Glomerular visceral epithelial cell (primary cell): ENCODE results near the gene S100Z.
"Not testable (repeated sequence)": the region's sequence is repeated elsewhere in the genome, so short reads cannot be mapped to it uniquely, and the experiment has no call there.

Source experiments
- DNase-seq: peaks from one replicate; pipeline ENCODE4 v3.0.0-alpha.2; 2016; ENCODE audit errors: extremely low spot score

Gene S100Z

GRCh38 chr5:76874088-76874581 lies 24.3 kb downstream of the S100Z start:
- no peak for DNase-seq

DNA sequence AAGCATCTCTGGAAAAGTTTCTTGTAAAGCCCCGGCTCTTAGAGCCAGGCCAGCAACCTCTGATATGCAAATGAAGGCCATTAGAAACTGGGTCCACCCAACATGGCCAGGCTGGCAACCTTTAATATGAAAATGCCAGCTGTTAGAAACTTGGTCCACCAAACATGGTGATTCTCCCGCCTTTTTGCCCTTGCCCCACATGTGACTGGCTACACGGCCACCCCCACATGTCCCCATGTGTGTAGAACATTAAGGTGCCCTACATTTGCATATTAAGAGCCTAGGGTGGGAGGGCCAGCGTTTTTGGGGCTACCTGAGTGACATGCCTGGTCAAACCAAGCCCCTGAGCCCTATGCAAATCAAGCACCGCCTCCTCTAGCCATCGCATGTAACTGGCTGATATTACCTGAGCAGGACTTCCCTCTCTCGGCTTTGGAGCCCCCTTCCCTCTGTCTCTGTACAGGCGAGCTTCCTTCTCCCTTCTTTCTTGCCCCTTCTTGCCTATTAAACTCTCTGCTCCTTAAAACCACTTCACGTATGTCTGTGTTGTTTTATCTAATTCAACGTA lies 39.0 kb downstream of the S100Z start:
- DNase-seq = no peak

- DNase-seq = no peak
Measured at GRCh38 chr5:76893294-76893693, 43.5 kb downstream of the S100Z start.

- no peak for DNase-seq
Measured at GRCh38 chr5:76896196-76896595, 46.4 kb downstream of the S100Z start.

- no peak for DNase-seq
Measured at GRCh38 chr5:76901522-76901921, 51.7 kb downstream of the S100Z start.

DNA sequence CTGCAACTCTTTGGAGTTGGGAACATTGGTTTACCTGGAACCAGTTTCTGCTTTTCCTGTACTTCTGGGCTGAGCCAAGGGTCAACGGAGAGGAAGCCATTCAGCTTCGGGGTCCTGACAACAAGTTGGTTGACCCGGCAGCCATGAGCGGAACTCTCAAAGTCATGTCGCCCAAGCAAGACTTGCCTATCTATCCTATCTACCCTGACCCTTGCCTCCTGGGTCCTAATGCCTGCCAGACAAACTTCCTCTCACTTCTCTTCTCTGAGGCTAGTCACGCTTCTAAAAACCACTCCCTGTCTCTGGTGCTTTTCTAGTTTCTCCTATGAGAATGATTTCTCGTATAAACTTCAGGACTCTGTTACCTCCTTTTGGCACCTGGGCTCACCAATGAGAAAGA lies 58.4 kb downstream of the S100Z start:
- no peak for DNase-seq

GRCh38 chr5:76910344-76910933 lies 60.6 kb downstream of the S100Z start:
- DNase-seq = not testable (repeated sequence)

DNA sequence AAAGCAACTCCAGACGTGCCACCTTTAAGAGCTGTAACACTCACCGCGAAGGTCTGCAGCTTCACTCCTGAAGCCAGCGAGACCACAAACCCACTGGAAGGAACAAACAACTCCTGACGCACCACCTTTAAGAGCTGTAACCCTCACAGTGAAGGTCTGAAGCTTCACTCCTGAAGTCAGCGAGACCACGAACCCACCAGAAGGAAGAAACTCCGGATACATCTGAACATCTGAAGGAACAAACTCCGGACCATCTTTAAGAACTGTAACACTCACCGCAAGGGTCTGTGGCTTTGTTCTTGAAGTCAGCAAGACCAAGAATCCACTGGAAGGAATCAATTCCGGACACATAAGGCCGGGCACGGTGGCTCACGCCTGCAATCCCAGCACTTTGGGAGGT lies 64.9 kb downstream of the S100Z start:
- not testable (repeated sequence) for DNase-seq

GRCh38 chr5:76918539-76918938 lies 68.7 kb downstream of the S100Z start:
- DNase-seq = no peak

DNA sequence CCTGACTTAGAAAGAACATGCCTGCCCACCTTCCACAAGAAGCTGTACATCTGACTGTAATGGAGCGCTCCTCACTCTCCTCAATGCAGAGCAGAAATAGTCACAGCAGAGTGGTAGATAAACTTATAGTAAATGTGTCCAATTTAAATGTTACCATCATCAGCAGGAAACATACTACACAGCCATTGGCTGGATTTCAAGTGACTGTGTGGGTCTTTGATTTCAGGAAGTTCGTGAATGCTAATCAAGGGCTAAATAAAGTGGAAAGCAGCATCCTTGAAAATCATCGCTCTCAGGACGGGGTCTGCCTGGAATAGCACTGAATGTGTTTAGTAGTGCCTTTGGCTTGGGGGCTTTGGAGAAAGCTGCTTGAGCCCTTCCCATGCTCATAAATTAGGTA lies 70.7 kb downstream of the S100Z start:
- no peak for DNase-seq

- no peak for DNase-seq
Measured at GRCh38 chr5:76926329-76927105, 76.7 kb downstream of the S100Z start.

DNA sequence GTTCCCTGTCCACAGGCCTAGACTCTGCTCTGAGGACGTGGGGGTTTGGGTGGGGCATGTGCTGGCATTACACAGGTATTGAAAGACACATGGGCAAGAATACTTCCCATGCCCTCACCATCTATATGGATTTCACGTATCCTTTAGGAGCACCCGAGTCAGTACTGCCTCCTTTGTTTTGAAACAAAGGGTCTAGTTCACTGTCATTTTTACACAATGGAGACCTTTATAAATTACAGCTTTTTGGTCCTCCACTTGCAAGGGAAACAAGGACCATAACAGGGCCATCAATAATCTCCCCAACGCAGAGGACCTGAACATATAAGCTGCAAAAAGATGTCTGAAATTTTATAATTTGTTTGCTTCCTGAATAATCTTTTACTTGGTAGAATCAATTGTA lies 78.1 kb downstream of the S100Z start:
- no peak for DNase-seq

GRCh38 chr5:76930083-76930482 lies 80.3 kb downstream of the S100Z start:
- DNase-seq = no peak

DNA sequence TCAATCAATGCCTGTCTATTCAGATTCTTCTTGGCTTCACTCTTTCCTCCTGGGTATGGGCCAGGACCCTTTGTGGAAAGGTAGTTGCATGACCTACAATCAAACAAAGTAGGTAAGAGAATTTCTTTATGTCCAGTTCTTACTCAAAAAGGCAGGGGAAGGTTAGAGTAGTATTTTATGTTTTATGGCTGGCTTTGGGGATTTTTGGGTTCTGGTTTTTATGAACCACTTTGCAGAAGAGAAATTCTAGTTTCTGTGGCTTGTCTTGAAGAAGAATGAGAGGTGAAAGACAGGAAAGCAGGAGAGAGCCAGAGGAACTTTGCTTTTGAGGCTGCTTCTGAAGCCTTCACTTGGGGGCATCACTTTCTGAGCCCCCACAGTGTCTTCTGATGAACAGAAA lies 88.4 kb downstream of the S100Z start:
- DNase-seq = no peak

DNA sequence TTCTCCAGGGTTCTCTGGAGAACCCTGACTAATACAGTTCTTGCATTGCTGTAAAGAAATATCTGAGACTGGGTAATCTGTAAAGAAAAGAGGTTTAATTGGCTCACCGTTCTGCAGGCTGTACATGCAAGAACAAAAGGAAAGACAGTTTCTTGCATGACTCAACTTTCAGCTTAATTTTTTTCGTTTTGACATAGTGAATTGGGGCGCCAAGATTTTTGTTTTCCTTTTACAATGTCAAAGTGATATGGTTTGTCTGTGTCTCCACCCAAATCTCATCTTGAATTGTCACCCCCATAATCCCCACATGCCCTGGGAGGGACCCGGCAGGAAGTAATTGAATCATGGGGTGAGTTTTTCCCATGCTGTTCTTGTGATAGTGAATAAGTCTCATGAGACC lies 91.2 kb downstream of the S100Z start:
- DNase-seq = no peak

DNA sequence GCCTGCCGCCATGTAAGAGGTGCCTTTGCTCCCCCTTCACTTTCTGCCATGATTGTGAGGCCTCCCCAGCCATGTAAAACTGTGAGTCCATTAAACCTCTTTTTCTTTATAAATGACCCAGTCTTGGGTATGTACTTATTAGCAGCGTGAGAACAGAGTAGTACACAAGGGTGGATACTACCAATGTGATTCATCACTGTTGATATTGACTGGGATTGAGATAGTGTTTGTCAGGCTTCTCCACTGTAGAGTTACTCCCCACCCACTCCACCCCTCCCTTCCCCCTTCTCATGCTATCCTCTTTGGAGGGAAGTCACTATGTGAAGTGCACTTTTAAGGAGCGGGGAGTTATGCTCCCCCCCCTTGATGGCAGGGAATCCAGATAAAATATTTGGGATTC lies 91.6 kb downstream of the S100Z start:
- no peak for DNase-seq

GRCh38 chr5:76942581-76942980 lies 92.8 kb downstream of the S100Z start:
- peak; percentile 38 for DNase-seq

GRCh38 chr5:76943006-76943405 lies 93.2 kb downstream of the S100Z start:
- no peak for DNase-seq

GRCh38 chr5:76944638-76945037 lies 94.8 kb downstream of the S100Z start:
- DNase-seq = no peak

DNA sequence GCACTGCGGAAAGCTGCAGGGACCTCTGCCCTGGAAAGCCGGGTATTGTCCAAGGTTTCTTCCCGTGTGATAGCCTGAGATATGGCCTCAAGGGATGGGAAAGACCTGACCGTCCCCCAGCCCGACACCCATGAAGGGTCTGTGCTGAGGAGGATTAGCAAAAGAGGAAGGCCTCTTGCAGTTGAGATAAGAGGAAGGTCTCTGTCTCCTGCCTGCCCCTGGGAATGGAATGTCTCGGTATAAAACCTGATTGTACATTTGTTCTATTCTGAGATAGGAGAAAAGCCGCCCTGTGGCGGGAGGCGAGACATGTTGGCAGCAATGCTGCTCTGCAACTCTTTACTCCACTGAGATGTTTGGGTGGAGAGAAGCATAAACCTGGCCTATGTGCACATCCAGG lies 95.4 kb downstream of the S100Z start:
- not testable (repeated sequence) for DNase-seq

DNA sequence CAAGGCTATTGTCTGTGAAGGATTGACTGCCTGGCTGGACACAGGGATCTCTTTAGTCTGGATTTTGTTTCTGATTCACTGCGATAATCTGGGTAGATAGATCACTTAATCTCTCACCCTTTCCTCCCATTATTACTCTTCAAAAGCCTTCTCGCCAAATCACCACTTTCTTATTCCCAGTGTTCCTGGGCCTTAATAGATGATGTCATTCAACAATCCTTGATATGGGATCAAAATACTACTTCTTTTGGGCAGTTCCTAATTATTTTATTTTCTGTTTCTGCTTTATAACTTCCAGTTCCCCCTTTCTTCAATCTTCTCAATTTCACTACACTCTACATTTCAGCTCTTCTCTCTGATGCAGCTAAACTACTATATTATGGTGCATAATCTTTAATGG lies 96.3 kb downstream of the S100Z start:
- no peak for DNase-seq

- DNase-seq = no peak
Measured at GRCh38 chr5:76947082-76947503, 97.3 kb downstream of the S100Z start.
